HepG2 (cell line): ENCODE results near the gene FAM222A. TPM values are rescaled to one million over a fixed set of nuclear protein-coding genes. Genes with fewer than 3 reads are reported as not detected.
A peak's percentile ranks its signal among the peaks of the same experiment; 100 is the strongest.

Experiments
- BRCA1 ChIP-seq: sonication (generic); formaldehyde crosslinking; IDR thresholded peaks from 2 replicates; pipeline ENCODE4 v1.4.0; 2020; ENCODE audit warnings: missing genetic modification reagents
- BRF2 ChIP-seq: sonication (generic); formaldehyde crosslinking; IDR thresholded peaks from 2 replicates; pipeline ENCODE4 v1.8.1; 2022; ENCODE audit warnings: mild to moderate bottlenecking, missing genetic modification reagents
- HNRNPL ChIP-seq: fragments of 200-400 bp; formaldehyde crosslinking; IDR thresholded peaks from 2 replicates; pipeline ENCODE4 v1.6.1; 2017; ENCODE audit warnings: mild to moderate bottlenecking, low read depth, low read length
- ZBTB37 ChIP-seq: sonication (generic); formaldehyde crosslinking; IDR thresholded peaks from 2 replicates; pipeline ENCODE4 v1.4.0; 2020; ENCODE audit warnings: mild to moderate bottlenecking, missing genetic modification reagents
- ZBTB38 ChIP-seq: sonication (generic); formaldehyde crosslinking; IDR thresholded peaks from 2 replicates; pipeline ENCODE4 v1.5.1; 2020; ENCODE audit warnings: mild to moderate bottlenecking, missing genetic modification reagents
- ZHX2 ChIP-seq, 2 experiments: sonication (generic) in 1 of 2; formaldehyde crosslinking in 1 of 2; IDR thresholded peaks; 2 replicates each; pipeline versions ENCODE4 v1.6.1 to v1.9.0; 2014 to 2022; ENCODE audit warnings: antibody characterized with exemption in 1 of 2, borderline replicate concordance in 1 of 2, inconsistent platforms in 1 of 2, low read depth in 1 of 2, missing genetic modification reagents in 1 of 2
- ZNF274 ChIP-seq: sonication (generic); formaldehyde crosslinking; IDR thresholded peaks from 2 replicates; pipeline ENCODE4 v1.5.1; 2020; ENCODE audit warnings: mild to moderate bottlenecking, missing genetic modification reagents
- ZNF3 ChIP-seq: IDR thresholded peaks from 2 replicates; pipeline ENCODE4 v1.7.0; 2017; ENCODE audit warnings: inconsistent platforms
- ZNF570 ChIP-seq: sonication (generic); formaldehyde crosslinking; IDR thresholded peaks from 2 replicates; pipeline ENCODE4 v1.4.0; 2020; ENCODE audit warnings: mild to moderate bottlenecking, missing genetic modification reagents, borderline replicate concordance
- ZNF609 ChIP-seq: sonication (generic); formaldehyde crosslinking; IDR thresholded peaks from 2 replicates; pipeline ENCODE4 v1.4.0; 2020; ENCODE audit warnings: mild to moderate bottlenecking, missing genetic modification reagents, borderline replicate concordance
- ZNF639 ChIP-seq: conservative IDR thresholded peaks from 2 replicates; pipeline ENCODE4 v1.6.1; 2018; ENCODE audit warnings: missing genetic modification reagents
- ZNF772 ChIP-seq: sonication (generic); formaldehyde crosslinking; IDR thresholded peaks from 2 replicates; pipeline ENCODE4 v1.5.0; 2020; ENCODE audit warnings: mild to moderate bottlenecking, missing genetic modification reagents
- polyA plus RNA-seq, 8 experiments: library from polyadenylated mRNA; depleted of rRNA in 3 of 8; stranded (reverse) in 7 of 8; unstranded in 1 of 8; fragments of >200 nt; fragmentation: Illumina TruSeq in 4 of 8; extraction: Trizol in 4 of 8; gene quantifications; 2 replicates each; pipeline versions ENCODE4 v1.2.1 to v1.2.3, GENCODE V29; 2011 to 2016; ENCODE audit warnings: low read depth in 4 of 8, missing spikeins in 1 of 8, mixed read lengths in 1 of 8; ENCODE audit not compliant: insufficient read depth in 1 of 8
- total RNA-seq, 5 experiments: library from RNA; depleted of rRNA; stranded (reverse); fragments of >200 nt; fragmentation: Illumina TruSeq; extraction: Trizol; gene quantifications; 2 replicates each; pipeline ENCODE4 v1.2.3, GENCODE V29; 2016; ENCODE audit warnings: low read depth in 1 of 5

FAM222A gene
- total and polyA plus RNA-seq, 2 of the 13 experiments (the other 11 are each of a cell fraction or from before 2014, with no cell fraction given): 2.7 to 9.6 TPM

- TF ChIP-seq BRF2 (CRISPR knock-in tag): no peak
- peak; percentile 40; the same call in 1 of the 2 replicates for TF ChIP-seq ZBTB38 (CRISPR knock-in tag)
- no peak for TF ChIP-seq ZNF3 (CRISPR knock-in tag)
- no peak for TF ChIP-seq ZNF609 (CRISPR knock-in tag)
- TF ChIP-seq BRCA1 (CRISPR knock-in tag): no peak
- no peak for TF ChIP-seq ZNF772 (CRISPR knock-in tag)
- no peak for TF ChIP-seq ZNF570 (CRISPR knock-in tag)
- TF ChIP-seq ZNF274: peak; percentile 15; the same call in 1 of the 2 replicates
- TF ChIP-seq ZBTB37 (CRISPR knock-in tag): no peak
- no peak for TF ChIP-seq ZHX2 (IDR thresholded peaks at IDR 0.05; ENCODE audit: low read depth)
- peak; percentile 77; the same call in 1 of the 2 replicates for TF ChIP-seq ZHX2 (CRISPR knock-in tag; IDR thresholded peaks at IDR 0.05; ENCODE audit: borderline replicate concordance)
- no peak for TF ChIP-seq HNRNPL
- TF ChIP-seq ZNF639: 0 out of 2 replicates have a peak, but pooled peaks have one; percentile 28
These were observed 702 bp downstream of the FAM222A start (continued) for GRCh38 chr12:109714141-109714912.
